Fibroblast of pulmonary artery (primary cell): ENCODE results near the gene PLAC8L1.
"Not testable (repeated sequence)": the region's sequence is repeated elsewhere in the genome, so short reads cannot be mapped to it uniquely, and the experiment has no call there.

ENCODE experiments used
- DNase-seq: peaks from one replicate; pipeline ENCODE4 v3.0.0-alpha.2; 2010; ENCODE audit warnings: low read depth
- H3K4me3 ChIP-seq: replicated peaks from 2 replicates; pipeline ENCODE4 v1.5.1; 2011; ENCODE audit warnings: low read depth, mild to moderate bottlenecking, control low read depth, low read length, moderate library complexity
- TF ChIP-seq, protein P1 (sequence below): IDR thresholded peaks from 2 replicates; pipeline ENCODE4 v1.5.1; 2011; ENCODE audit warnings: mild to moderate bottlenecking, control low read depth, low read length, inconsistent platforms; ENCODE audit errors: missing control alignments

Gene PLAC8L1

GRCh38 chr5:146118322-146118721 lies 12.9 kb upstream of the PLAC8L1 start:
- no peak overlapping the region for H3K4me3 ChIP-seq
- TF ChIP-seq, protein P1, sequence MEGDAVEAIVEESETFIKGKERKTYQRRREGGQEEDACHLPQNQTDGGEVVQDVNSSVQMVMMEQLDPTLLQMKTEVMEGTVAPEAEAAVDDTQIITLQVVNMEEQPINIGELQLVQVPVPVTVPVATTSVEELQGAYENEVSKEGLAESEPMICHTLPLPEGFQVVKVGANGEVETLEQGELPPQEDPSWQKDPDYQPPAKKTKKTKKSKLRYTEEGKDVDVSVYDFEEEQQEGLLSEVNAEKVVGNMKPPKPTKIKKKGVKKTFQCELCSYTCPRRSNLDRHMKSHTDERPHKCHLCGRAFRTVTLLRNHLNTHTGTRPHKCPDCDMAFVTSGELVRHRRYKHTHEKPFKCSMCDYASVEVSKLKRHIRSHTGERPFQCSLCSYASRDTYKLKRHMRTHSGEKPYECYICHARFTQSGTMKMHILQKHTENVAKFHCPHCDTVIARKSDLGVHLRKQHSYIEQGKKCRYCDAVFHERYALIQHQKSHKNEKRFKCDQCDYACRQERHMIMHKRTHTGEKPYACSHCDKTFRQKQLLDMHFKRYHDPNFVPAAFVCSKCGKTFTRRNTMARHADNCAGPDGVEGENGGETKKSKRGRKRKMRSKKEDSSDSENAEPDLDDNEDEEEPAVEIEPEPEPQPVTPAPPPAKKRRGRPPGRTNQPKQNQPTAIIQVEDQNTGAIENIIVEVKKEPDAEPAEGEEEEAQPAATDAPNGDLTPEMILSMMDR = no peak
- no peak for DNase-seq

DNA sequence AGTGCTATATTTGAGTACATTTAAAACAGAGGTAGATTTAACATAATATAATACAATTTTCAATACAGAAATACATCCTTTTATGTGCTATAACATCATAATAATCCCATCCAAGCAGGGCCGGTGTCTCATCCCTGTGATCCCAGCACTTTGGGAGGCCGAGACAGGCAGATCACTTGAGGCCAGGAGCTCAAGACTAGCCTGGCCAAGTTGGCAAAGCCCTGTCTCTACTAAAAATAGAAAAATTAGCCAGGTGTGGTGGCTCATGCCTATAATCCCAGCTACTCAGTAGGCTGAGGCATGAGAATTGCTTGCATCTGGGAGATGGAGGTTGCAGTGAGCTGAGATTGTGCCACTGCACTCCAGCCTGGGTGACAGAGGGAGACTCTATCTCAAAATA lies 11.8 kb upstream of the PLAC8L1 start:
- DNase-seq, H3K4me3 ChIP-seq: not testable (repeated sequence)

- peak; percentile 1 for DNase-seq
- TF ChIP-seq, protein P1 = no peak
- no peak overlapping the region for H3K4me3 ChIP-seq
These were observed 11.0 kb upstream of the PLAC8L1 start for GRCh38 chr5:146116361-146116760.

GRCh38 chr5:146112476-146112875 lies 7.1 kb upstream of the PLAC8L1 start:
- TF ChIP-seq, protein P1 = no peak
- no peak overlapping the region for H3K4me3 ChIP-seq
- no peak for DNase-seq

DNA sequence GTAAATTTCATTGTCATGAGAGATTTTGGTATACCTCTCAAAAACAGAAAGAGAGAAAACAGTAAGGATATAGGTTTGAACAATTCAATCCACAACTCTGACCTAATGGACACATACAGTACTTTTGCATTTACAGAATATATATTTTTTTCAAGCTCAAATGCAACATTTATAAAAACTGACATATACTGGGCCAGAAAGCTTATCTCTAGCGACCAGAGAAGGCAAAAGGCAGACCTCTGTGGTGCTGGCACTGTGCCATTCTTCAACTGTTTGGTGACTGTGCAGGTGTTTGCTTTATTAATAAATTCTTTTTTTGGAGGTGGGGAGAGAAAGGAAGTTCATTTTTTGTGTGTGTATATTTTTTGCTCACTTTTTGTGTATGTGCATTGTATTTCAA lies 6.0 kb upstream of the PLAC8L1 start:
- H3K4me3 ChIP-seq = no peak overlapping the region
- TF ChIP-seq, protein P1 = no peak
- DNase-seq = no peak

DNA sequence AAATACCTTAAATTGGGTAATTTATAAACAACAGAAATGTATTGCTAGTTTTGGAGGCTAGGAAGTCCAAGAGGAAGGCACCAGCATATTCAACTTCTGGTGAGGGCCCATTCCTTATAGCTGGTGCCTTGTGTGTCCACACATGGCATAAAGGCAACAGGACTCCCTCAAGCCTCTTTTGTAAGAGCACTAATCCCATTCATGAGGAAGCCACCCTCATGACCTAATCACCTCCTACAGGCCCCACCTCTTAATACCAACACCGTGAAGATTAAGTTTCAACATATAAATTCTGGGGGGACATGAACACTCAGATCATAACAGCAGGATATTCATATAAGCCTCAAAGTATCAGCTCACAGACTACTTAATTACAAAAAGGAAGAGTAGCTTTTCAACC lies 4.0 kb upstream of the PLAC8L1 start:
- TF ChIP-seq, protein P1 = no peak
- H3K4me3 ChIP-seq = no peak overlapping the region
- DNase-seq = no peak

DNA sequence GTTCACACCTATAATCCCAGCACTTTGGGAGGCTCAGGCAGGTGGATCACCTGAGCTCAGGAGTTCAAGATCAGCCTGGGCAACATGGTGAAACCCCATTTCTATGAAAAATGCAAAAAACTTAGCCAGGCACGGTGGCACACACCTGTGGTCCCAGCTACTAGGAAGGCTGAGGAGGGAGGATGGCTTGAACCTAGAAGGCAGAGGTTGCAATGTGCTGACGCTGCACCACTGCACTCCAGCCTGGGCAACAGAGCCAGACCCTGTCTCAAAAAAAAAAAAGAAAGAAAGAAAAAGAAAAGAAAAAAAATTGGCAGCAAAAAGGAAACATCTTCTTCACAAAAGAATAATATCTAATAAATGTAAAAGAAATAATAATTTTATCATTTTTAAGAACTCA lies 3.5 kb upstream of the PLAC8L1 start:
- DNase-seq, H3K4me3 ChIP-seq: not testable (repeated sequence)

- H3K4me3 ChIP-seq = no peak overlapping the region
- DNase-seq = peak; percentile 38
- TF ChIP-seq, protein P1 = no peak
These were observed 2.5 kb upstream of the PLAC8L1 start for GRCh38 chr5:146107901-146108300.
